ENCODE results near the gene TBCC. TPM values are rescaled to one million over a fixed set of nuclear protein-coding genes. Genes with fewer than 3 reads are reported as not detected.

The TBCC gene
- total RNA-seq, 2 experiments from 2014 or later = 78.0 to 136 TPM

DNA sequence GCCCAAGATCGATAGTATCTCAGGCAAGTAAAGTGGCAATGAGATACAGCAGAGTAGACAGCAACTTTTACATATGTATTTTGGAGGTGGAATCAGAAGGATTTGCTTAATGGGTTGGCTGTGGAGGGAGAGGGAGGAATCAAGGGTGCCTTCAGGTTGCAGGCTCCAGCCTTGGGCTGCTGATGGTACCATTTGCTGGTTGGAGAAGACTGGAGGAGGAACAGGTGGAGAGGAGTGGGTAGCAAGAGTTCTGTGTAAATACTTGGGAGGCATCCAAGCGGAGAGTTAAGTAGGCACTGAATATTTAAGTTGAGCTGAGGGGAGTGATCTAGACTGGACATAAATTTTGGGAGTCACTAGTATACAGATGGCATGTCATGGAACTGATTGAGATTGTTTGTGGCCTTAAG lies 41.2 kb upstream of the TBCC start:
- peaks cover 60% of the 10 kb centered on the region for H3K4me1 ChIP-seq (ENCODE audit: insufficient read depth, low read length, poor library complexity, severe bottlenecking)
- ChIA-PET POLR2A (interaction anchor here (1.2 to 27.1 kb wide), 2 partner anchors 12 to 40 kb away, joined by 6 to 494 read pairs; partner anchors contain the start of gene TBCC), CTCF (ENCODE audit: unreplicated experiment) (no interaction called here)
- H4K20me1 ChIP-seq (ENCODE audit: insufficient read depth, low read length) = peaks cover 5% of the 10 kb centered on the region
- H3K4me3 ChIP-seq (ENCODE audit: low read depth, low read length, poor library complexity, severe bottlenecking) = no peak overlapping the region
- no peak for TF ChIP-seq EZH2phosphoT487 (IDR thresholded peaks at IDR 0.05; ENCODE audit: borderline replicate concordance, low read depth, low read length)
- TF ChIP-seq, protein P1, sequence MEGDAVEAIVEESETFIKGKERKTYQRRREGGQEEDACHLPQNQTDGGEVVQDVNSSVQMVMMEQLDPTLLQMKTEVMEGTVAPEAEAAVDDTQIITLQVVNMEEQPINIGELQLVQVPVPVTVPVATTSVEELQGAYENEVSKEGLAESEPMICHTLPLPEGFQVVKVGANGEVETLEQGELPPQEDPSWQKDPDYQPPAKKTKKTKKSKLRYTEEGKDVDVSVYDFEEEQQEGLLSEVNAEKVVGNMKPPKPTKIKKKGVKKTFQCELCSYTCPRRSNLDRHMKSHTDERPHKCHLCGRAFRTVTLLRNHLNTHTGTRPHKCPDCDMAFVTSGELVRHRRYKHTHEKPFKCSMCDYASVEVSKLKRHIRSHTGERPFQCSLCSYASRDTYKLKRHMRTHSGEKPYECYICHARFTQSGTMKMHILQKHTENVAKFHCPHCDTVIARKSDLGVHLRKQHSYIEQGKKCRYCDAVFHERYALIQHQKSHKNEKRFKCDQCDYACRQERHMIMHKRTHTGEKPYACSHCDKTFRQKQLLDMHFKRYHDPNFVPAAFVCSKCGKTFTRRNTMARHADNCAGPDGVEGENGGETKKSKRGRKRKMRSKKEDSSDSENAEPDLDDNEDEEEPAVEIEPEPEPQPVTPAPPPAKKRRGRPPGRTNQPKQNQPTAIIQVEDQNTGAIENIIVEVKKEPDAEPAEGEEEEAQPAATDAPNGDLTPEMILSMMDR (conservative IDR thresholded peaks at IDR 0.05; ENCODE audit: low read length) = no peak
- no peaks in the 10 kb centered on the region for H3K9me3 ChIP-seq (ENCODE audit: low read length)
- peaks cover 79% of the 10 kb centered on the region for H3K36me3 ChIP-seq (ENCODE audit: insufficient read depth, low read length)
- DNase-seq (ENCODE audit: low spot score) = no peak
- H3K79me2 ChIP-seq (ENCODE audit: insufficient read depth, low read depth, low read length) = peaks cover 97% of the 10 kb centered on the region
- intact Hi-C loops (cut with micrococcal nuclease; ENCODE audit: unreplicated experiment) = no loop called here
- no peaks in the 10 kb centered on the region for H3K9me2 ChIP-seq (ENCODE audit: insufficient read depth, low read length)
- H3K4me2 ChIP-seq (ENCODE audit: low read length) = peak overlapping the region; percentile 85
- peak overlapping the region; percentile 25 for H3K27ac ChIP-seq (ENCODE audit: low read depth, low read length, poor library complexity, severe bottlenecking)
- BruUV-seq (replicated peaks) = no TSS peak
- H2AFZ ChIP-seq (ENCODE audit: low read length) = no peak overlapping the region

- intact Hi-C loops (cut with micrococcal nuclease; ENCODE audit: unreplicated experiment) = no loop called here
- Histone ChIP-seq H3K4me3 (ENCODE audit: low read depth, low read length, poor library complexity, severe bottlenecking) (no peak overlapping the region), H3K36me3 (ENCODE audit: insufficient read depth, low read length) (peaks cover 74% of the 10 kb centered on the region), H3K79me2 (ENCODE audit: insufficient read depth, low read depth, low read length) (peaks cover 93% of the 10 kb centered on the region), H3K4me2 (ENCODE audit: low read length) (peak overlapping the region; percentile 85), H4K20me1 (ENCODE audit: insufficient read depth, low read length) (peaks cover 5% of the 10 kb centered on the region), H3K4me1 (ENCODE audit: insufficient read depth, low read length, poor library complexity, severe bottlenecking) (peaks cover 60% of the 10 kb centered on the region), H3K27ac (ENCODE audit: low read depth, low read length, poor library complexity, severe bottlenecking) (peak overlapping the region; percentile 25), H3K9me3 (ENCODE audit: low read length) (no peaks in the 10 kb centered on the region), H3K9me2 (ENCODE audit: insufficient read depth, low read length) (no peaks in the 10 kb centered on the region), H2AFZ (ENCODE audit: low read length) (no peak overlapping the region)
- no peak for DNase-seq (ENCODE audit: low spot score)
- no TSS peak for BruUV-seq (replicated peaks)
- TF ChIP-seq, protein P1 (conservative IDR thresholded peaks at IDR 0.05; ENCODE audit: low read length) = no peak; the same call in 1 of the 2 replicates
- no peak for TF ChIP-seq EZH2phosphoT487 (IDR thresholded peaks at IDR 0.05; ENCODE audit: borderline replicate concordance, low read depth, low read length)
- POLR2A ChIA-PET = interaction anchor here (0.6 to 27.1 kb wide), 4 partner anchors 11 to 783 kb away, joined by 3 to 494 read pairs (median 5); partner anchors contain the start of gene TBCC
- CTCF ChIA-PET (ENCODE audit: unreplicated experiment) = no interaction called here
These were observed 40.7 kb upstream of the TBCC start for GRCh38 chr6:42786525-42786985.

- Histone ChIP-seq H3K4me2 (ENCODE audit: low read length) (peak overlapping the region; percentile 85), H3K79me2 (ENCODE audit: insufficient read depth, low read depth, low read length) (peaks cover 89% of the 10 kb centered on the region), H3K36me3 (ENCODE audit: insufficient read depth, low read length) (peaks cover 60% of the 10 kb centered on the region), H2AFZ (ENCODE audit: low read length) (no peak overlapping the region), H3K4me1 (ENCODE audit: insufficient read depth, low read length, poor library complexity, severe bottlenecking) (peaks cover 63% of the 10 kb centered on the region), H3K9me3 (ENCODE audit: low read length) (no peaks in the 10 kb centered on the region), H4K20me1 (ENCODE audit: insufficient read depth, low read length) (peaks cover 5% of the 10 kb centered on the region), H3K9me2 (ENCODE audit: insufficient read depth, low read length) (no peaks in the 10 kb centered on the region), H3K27ac (ENCODE audit: low read depth, low read length, poor library complexity, severe bottlenecking) (peak overlapping the region; percentile 92), H3K4me3 (ENCODE audit: low read depth, low read length, poor library complexity, severe bottlenecking) (peak overlapping the region; percentile 75)
- ChIA-PET POLR2A (interaction anchor here (0.6 to 27.1 kb wide), 7 partner anchors 10 to 1052 kb away, joined by 3 to 494 read pairs (median 3); partner anchors contain the start of gene TBCC), CTCF (ENCODE audit: unreplicated experiment) (no interaction called here)
- TF ChIP-seq, protein P1 (conservative IDR thresholded peaks at IDR 0.05; ENCODE audit: low read length) = no peak
- no TSS peak for BruUV-seq (replicated peaks)
- intact Hi-C loops (cut with micrococcal nuclease; ENCODE audit: unreplicated experiment) = no loop called here
- DNase-seq (ENCODE audit: low spot score) = no peak
These were observed 39.0 kb upstream of the TBCC start for GRCh38 chr6:42784717-42785498.

Data from OCI-LY7 (cell line).